Measurements from ENCODE around the gene CABP5.

The CABP5 gene

DNA sequence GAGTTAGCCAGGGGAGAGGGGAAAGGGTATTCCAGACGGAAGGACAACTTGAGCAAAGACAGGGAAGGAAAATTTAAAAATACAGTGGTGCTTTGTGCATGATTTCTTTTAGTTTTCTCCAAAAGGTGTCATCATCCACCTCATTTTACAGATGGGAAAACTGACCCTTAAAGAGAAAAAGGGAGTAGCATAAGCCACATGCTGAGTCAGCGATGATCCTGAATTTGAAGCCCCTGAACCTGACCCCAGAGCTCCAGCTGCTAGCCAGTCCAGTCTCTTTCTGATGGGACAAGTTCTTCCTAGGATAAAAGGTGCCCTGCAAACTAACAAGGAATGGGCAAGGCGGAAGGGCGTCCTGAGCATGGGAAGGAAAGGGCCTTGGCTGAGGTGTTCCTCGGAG is 10.3 kb downstream of the CABP5 start:
- no peak for DNase-seq (ENCODE audit: low spot score)
- no peak for FAIRE-seq

DNA sequence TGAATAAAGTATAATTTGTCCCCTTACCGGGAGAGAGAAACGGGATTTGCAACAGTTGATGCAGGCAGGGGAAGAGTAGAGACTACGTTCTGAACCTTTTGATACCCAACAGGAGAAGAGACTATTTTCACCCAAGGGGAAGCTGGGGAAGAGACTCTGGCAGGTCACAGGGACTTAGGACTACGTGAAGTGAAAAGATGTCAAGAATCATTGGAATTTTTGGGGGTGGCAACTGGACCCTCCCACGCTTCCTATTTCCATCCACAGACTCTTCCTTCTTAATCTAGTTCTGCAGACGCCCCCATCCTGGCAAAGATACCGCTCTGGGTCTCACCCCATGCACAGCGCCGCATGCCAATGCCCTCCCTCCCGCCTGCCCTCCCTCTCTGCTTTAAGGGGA is 13.8 kb downstream of the CABP5 start:
- no peak for FAIRE-seq
- no peak for DNase-seq (ENCODE audit: low spot score)

DNA sequence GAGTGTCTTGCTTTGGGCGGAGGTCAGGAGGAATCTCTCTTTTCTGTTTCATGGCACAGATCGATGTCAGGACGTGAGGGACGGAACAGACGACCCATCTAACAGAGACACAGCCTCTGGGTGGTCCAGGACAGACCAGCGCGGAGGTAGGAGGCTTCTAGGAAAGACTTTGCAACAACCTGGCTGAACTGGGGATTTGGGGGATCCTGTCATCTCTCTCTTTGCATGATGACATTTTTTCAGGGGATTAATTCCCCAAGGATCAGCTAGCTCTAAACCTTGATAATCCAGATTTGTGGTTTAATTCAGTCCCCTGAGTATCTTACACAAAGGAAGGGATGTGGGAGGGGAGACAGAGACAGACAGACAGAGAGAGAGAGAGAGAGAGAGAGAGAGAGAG is 14.4 kb downstream of the CABP5 start:
- FAIRE-seq, result no peak
- no peak for DNase-seq (ENCODE audit: low spot score)

DNA sequence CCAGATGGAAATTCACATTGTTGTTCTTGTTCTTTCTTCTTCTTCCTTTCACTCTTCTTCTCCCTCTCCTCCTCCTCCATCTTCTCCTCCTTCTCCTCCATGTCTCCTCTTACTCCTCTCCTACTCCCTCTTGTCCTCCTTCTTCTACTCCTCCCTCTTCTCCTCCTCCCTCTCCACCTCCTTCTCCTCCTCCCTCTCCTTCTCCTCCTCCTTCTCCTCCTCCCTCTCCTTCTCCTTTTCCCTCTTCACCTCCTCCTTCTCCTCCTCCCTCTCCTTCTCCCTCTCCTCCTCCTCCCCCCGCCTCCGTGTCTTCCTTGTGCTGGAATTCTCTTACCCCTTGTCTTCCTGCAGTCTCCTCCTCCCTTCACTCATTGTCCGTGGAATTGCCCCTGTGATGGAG is 18.4 kb downstream of the CABP5 start:
- DNase-seq (ENCODE audit: low spot score), result no peak
- FAIRE-seq, result no peak

DNA sequence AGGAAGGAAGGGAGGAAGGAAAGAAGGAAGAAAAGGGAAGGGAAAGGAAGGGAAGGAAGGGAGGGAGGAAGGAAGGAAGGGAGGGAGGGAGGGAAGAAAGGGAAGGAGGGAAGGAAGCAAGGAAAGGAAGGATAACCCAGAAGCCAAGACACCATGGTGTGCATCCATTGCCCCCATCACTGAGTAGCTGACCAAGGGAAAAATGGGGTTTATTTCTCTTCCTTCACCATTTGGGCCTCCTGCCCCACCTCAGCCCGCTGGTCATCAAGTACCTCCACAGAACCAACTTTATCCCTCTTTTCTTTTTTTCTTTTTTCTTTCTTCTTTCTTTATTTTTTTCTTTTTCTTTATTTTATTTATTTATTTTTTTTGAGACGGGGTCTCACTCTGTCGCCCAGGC is 20.4 kb downstream of the CABP5 start:
- DNase-seq (ENCODE audit: low spot score), result no peak
- FAIRE-seq, result no peak

DNA sequence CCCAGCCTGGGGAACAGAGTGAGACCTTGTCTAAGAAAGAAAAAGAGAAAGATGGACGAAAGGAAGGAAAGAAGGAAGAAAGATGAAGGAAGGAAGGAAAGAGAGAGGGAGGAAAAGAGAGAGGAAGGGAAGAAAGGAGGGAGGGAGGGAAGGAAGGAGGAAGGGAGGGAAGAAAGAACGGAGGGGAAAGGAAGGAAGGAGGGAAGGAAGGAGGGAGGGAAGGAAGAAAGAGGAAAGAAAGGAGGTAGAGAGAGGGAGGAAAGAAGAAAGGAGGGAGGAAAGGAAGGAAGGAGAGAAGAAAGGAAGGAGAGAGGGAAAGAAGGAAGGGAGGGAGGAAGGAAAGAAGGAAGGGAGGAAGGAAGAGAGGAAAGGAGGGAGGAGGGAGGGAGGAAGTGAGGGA is 20.9 kb downstream of the CABP5 start:
- DNase-seq (ENCODE audit: low spot score), result no peak
- FAIRE-seq, result no peak

DNA sequence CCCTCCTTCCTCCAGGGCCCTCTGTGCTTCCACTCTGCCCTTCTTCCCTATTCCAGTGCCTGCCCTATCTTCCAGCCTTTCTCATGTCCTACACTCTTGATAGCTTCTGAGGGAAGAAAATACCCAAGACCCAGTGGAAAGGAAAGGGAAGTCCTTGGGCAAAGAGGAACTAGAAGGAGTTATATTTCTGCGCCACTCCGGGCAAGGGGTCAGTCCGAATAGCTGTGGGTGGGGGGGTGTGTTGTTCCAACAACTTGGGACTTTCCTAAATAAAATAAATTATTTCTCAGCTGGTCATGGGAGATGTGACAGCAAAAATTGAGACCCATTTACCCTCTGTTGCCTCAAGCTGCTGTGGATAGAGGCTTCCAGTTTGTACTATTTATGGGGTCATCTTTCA is 23.2 kb downstream of the CABP5 start:
- no peak for FAIRE-seq
- no peak for DNase-seq (ENCODE audit: low spot score)

DNA sequence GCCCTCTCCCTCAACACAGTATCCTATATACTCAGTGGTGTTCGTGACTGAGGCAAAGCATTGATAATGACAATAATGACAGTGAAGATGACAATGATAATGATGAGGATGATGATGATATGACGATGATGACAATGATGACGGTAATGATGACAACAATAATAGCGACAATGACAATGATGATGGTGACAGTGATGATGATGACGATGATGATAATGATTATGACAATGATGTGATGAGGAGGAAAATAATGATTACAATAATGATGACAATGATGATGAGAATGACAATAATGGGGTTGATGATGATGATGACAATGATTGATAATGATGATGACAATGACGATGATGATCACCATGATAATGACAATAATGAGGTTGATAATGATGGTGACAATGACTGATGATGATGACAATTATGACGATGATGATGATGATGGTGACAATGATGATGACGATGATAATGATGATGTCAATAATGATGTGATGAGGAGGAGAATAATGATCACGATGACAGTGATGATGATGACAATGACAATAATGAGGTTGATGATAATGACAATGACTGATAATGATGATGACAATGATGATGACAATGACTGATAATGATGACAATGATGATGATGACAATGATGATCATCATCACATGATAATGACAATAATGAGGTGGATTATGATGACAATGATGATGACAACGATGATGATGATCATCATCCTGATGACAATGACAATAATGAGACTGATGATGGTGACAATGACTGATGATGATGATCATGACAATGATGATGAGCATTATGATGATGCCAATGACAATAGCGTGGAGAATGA is 32.7 kb downstream of the CABP5 start:
- DNase-seq (ENCODE audit: low spot score) (no peak), FAIRE-seq (no peak)

DNA sequence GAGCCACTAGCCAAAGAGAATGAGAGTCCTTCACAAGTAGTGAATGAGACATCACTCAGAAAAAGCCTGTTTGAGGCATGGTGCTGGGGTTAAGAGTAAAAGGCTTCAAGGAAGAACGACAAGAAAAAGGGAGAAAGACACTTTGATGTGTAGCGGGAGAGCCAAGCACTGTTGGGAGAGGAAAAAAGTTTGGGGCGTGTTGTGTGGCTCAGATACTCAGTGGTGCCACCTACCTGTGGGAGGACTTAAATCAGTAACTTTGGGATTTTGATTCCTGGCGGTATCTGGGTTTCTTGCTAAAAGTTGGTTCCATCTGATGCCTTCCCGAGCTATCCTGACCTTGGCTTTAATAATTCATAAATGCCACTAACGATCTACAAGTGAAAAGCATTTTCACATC is 37.1 kb downstream of the CABP5 start:
- DNase-seq (ENCODE audit: low spot score) (no peak), FAIRE-seq (no peak)

DNA sequence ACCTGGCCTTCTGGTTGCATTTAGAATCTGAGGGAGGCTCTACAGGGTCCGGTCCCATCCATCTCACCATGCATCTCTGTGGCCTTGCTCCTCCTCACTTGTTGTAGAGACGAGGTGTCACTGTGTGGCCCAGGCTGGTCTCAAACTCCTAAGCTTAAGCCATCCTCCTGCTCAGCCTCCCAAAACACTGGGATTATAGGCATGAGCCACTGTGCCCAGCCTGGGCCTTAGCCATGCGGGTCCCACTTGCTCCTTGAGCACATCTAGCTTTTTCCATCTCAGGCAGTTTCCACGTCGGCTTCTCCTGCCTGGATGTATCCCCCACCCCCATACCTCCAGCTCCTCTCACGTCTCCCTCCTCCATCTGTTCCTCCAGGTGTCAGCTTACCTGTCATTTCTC is 39.6 kb downstream of the CABP5 start:
- DNase-seq (ENCODE audit: low spot score) (no peak), FAIRE-seq (no peak)

DNA sequence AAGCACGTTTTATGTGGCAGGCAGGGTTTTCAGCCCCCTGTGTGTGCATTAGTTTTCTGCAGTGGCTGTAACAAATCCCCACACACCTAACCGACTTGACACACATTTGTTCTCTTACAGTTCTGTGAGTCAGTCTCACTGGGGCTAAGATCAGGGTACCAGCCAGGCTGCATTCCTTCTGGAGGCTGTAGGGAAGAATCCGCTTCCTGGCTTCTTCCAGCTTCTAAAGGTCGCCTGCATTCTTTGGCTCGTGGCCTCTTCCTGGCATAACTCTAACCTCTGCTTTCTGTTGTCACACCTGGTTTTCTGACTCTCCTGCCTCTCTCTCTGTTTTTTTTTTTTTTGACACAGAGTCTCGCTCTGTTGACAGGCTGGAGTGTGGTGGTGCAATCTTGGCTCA is 43.0 kb downstream of the CABP5 start:
- DNase-seq (ENCODE audit: low spot score), result no peak

DNA sequence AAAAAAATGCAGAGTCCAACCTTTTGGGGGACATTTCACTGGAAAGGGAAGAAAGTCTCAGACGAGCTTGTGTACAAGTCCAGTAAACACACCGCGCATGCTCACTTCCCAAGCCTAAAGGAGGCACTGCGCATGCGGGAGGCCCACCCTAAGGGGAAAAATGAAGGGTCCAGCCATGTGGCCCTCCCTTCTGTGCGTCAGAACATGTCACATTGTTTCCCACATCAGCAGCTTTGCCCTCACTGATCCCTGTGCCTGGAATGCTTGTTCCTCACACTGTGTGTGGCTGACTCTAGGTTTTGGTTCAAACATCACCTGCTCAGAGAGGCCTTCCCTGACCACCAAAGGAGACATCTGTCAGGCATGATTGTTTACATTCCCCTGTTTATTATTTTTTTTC is 45.1 kb downstream of the CABP5 start:
- no peak for FAIRE-seq

More for the DNA sequence above, 43.0 kb downstream of the CABP5 start:
- no peak for FAIRE-seq

DNA sequence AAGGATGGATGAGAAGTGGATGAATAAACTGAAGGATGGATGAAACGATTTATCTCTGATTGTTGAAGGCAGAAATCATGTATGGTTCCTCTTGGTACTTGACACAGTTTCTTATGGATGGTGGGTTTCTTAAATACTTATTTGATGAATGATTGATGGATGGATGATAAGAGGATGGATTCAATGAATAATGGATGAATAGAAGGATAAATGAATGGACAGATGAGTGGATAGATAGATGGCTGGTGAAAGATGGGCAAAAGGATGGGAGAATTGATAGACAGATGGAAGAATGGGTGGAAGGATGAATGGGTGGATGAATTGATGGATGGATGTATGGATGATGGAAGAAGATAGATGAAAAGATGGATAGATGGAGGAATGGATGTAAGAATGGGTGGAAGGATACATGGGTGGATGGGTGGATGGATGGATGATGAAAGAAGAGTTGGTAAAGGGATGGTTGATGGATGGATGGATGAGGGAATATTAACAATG is 47.6 kb downstream of the CABP5 start:
- FAIRE-seq (no peak), DNase-seq (ENCODE audit: low spot score) (no peak)

More for the DNA sequence above, 45.1 kb downstream of the CABP5 start:
- no peak for DNase-seq (ENCODE audit: low spot score)

DNA sequence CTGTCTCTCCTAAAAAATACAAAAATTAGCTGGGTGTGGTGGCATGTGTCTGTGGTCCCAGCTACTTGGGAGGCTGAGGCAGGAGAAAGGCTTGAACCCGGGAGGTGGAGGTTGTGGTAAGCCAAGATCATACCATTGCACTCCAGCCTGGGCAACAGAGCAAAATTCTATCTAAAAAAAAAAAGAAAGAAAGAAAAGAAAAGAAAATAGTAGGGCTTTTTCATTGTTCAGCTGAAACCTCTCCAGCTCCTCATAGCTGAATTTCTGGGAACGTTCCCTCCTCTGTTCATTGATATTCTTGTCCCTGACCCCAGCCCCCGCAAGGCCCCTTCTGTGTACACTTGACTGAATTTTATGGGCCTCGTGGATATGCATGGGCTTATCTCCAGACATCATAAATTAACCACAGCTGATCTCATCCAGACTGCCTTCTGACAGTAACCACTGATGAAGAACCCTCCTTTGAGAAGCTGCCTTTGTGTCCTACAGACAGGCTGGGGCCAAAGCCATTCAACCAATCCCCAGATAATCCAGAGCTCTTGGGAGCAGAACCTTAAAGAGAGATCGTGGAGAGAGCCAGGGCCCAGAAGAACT is 49.6 kb downstream of the CABP5 start, which contains the start of gene ELSPBP1:
Gene ELSPBP1 (plus strand): TSS at position 424 of the 594 bp plus-strand sequence. CDS start 14,036 bp downstream, outside the sequence.
- DNase-seq (ENCODE audit: low spot score), result no peak

DNA sequence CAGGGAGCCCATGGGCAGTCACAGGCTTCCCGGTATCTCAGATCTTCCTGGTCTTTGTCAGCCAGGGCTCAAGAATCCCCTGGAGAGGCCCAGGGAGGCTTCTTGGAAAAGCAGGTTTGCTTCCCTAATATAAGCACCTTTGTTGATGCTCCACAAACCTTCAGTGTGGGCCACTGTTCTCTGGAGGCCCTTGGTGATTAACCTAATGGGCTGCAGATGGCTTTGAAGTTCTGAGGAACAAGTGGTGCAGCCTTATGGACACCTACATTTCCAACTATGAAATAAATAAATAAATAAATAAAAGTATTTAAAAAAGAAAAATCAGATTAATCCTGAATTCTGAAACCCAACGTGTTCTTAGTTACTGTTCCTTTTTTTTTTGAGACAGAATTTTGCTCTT is 51.8 kb downstream of the CABP5 start, which contains the start of gene BSPH1:
Gene BSPH1 (minus strand): TSS at position 101 of the 400 bp plus-strand sequence. CDS start 89 bp downstream, at position 12.
- DNase-seq (ENCODE audit: low spot score) (no peak), FAIRE-seq (no peak)

More for the DNA sequence above, 49.6 kb downstream of the CABP5 start, which contains the start of gene ELSPBP1:
- FAIRE-seq, result no peak

DNA sequence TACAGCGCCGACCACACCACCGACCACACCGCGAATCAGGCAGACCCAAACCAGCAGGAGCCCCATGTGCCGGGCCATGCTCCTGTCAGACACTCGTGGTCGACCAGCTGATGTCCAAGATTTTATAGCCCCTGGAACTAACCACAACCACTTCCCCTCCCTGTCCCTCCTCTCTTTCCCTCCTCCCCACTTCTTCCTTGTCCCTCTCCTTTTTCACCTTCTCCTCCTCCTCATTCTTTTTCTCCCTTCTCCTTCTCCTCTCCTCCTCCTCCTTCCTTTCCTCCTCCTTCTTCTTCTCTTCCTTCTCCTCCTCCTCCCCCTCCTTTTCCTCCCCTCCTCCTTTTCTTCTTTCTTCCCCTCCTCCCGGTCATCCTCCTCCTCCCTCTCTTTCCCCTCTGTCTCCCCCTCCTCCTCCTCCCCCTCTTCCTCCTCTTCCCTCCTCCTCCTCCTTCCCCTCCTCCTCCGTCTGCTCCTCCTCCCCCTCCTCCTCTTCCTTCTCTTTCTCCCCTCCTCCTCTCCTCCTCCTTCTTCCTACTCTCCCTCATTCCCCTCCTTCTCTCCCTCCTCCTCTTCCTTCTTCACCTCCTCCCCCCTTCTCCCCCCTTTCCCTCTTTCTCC is 52.6 kb downstream of the CABP5 start:
- no peak for DNase-seq (ENCODE audit: low spot score)
- FAIRE-seq, result no peak
